ENCODE data around the gene PRKCA.

Gene PRKCA

DNA sequence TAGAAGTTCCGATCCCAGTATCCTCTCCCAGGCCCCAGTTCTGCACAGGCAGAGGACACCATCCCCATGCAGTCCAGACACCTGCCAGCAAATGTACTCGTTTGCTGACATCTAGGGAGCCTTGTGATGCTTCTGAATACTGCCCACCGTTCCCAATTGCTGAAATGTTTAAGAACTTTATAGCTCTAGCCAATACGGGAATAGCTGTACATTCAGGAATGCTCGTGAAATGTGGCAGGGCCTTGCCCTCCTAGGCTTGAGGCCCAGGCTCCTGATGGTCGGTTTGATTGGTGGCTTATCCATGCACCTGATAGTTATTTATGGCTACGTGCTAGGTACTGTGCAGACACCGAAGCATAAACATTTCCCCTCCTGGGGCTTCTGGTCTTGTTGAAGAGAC lies 255.5 kb downstream of the PRKCA start:
- no peak for FAIRE-seq

DNA sequence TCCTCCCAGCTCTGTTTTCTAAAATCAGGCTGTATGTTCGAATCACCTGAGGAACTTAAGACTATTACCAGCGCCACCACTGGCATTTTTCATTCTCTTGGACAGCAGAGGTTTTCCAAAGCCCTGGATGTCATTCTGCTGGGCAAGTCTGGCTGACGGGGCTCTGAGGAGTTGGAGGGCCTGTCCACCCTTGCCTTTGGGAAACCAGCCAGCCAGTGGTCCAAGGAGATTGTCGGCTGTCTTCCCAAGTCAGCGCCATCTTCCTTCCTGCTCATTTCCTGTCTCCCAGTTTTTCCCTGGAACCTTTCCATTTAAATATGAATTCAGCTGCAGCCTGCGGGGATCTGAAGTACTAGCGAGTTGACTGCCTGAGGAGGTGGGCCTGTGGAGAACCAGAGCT lies 258.3 kb downstream of the PRKCA start:
- no peak for FAIRE-seq

DNA sequence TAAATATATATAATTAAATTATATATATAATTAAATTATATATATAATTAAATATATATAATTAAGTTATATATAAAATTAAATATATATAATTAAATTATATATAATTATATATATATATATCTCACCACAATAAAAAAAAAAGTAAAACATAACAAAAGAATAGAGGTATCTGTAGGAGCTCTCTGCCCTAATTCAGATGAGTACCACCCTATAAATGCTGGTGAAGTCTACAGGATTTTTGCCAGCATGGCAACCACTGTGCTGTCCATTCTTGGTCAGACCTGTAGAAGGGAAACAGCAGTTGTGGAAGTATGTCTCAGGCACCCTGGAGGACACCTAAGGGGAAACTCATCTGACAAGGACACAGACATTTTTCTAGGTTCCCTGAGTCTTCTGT lies 259.7 kb downstream of the PRKCA start:
- FAIRE-seq: no peak

DNA sequence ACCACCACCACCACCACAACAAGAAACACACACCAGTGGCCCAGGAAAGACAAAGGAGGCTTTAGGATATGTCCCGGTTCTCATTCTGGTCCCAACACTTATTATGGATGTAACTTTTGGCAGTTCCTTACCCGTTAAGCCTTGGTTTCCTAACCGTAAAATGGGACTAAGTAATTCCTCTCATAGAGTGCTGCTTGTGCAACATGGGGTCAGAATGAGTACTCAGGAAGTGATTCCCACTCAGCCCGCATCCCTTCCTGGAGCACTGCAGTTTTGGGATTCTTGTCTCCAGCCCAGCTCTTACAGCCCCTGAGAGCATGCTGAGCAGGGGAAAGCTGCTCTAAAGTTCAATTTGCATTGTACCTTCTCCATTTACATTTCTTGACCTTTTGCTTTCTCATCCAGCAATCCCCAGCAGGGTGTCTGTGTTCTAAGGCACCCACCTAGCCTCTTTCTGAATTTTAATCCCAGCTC lies 262.6 kb downstream of the PRKCA start:
- FAIRE-seq: no peak

DNA sequence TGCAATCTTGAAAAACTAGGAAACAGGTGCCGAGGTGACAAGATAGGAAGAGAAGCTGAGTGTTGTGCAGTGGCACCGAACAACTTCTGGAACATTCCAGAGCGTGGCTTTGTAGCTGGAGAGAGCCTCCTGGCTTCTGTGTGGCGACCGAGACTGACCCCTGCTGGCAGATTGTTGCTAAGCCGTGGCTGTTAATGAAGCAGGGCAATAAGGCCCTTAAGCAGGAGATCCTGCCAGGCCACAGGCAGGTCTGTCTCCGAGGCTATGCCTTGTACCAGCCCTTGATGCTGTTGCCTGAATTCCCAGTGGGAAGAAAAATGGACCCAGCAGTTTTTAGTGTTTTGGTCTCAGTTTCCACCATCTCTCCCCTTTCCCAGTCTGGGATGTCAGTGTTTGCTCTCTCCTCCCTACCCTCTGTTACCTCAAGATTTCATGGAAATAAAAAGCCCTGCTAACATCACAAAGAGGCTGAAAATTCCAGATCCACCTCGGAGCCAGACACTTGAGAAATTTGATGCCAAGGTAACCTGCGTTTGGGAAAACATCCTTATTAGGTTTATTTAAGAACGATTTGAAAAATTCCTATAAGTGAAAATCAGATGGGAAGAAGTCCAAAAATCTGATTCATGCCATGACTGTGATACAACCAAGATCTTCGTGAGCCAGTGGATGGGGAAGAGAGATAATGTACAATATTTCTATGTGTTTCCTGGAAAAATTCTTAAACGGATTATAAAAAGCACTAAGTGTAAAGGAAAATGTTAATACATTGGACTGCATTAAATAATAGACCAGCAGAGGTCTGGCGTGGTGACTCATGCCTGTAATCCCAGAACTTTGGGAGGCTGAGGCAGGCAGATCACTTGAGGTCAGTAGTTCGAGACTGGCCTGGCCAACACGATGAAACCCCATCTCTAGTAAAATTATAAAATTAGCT lies 265.1 kb downstream of the PRKCA start:
- no peak for FAIRE-seq

DNA sequence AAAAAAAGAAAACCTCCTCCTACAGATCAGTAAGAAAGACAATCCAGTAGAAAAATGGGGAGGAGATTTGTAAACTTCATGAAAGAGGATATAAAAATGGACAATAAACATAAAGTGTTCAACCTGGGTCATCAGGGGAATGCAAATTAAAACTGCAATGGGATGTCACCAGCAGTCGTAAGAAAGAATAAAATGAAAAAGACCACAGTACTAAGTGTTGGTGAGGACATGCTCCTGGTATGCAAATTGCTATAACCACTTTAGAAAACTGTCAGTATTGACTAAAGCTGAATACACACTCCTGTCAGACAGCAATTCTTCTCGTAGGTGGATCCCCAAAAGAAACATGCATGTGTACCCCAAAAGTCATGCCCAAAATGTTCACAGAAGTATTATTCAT lies 267.2 kb downstream of the PRKCA start:
- FAIRE-seq: no peak

DNA sequence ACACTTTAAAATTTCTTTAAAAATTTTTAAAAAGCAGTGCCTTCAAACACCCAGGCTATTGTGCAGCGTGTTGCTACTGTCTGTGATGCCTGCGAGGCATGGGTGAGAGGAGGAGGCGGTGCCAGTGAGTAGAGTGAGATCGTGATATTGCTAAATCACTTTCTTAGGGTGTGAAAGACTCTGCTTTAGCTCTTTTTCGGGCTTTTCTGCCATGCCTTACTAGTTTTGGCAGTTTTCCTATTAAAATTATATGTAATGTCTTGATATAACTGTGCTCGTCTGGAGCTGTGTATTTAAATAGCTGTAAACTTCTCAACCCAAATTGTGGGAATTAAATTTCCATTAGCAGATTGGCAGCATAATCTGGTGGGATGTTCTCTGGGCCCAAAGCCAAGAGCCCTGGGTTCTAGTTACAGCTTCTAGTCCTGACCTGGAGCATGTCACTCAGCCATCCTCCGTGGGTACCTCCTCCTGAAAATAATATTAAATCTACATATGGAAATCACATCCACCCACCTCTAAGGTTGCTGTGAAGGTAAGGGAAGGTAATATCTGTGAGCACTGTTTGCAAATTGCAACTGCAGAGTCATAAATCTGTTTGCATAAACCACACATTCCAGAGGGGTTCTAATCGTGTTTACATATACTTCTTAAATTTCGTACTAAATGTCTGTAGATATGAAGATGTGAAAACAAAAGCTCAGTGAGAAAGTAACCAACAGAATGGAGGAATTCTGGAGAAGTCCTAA lies 268.2 kb downstream of the PRKCA start:
- FAIRE-seq: no peak

DNA sequence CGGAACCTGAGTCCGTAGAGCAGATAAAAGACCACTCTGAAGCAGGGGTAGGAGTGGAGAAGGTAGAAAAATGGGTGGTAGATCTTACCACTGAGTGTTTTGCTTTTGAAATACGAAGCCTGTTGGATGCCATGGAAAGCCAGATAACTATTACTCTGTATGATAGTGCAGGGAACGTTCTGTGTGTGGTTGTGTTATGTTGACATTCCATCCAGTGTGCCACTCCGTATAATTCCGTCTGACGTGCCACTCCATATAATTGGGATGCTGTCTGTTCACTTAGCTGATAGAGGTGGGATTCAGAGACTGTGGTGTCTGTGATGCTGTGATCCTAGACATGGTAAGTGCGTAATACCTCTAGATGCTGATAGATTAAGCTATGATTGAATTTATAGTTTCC lies 269.3 kb downstream of the PRKCA start:
- FAIRE-seq: no peak

DNA sequence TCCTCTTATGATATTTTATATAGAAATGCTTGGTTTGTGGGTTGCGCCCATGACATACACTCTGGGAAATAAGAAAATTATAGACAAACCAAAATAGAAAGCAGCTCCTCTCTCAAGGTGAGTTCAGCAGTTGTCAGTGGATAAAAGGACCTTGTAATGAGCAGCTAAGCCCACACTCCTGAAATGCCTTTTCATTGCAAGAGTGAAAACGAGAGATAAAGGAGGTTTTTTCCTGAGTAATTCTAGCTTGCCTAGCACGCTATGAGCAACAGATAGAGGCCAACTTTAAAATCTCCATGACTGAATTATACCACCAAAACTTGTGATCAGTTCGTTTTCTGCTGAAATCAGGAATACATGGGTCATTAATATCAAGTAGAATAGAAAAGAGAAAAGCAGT lies 270.7 kb downstream of the PRKCA start:
- no peak for FAIRE-seq

DNA sequence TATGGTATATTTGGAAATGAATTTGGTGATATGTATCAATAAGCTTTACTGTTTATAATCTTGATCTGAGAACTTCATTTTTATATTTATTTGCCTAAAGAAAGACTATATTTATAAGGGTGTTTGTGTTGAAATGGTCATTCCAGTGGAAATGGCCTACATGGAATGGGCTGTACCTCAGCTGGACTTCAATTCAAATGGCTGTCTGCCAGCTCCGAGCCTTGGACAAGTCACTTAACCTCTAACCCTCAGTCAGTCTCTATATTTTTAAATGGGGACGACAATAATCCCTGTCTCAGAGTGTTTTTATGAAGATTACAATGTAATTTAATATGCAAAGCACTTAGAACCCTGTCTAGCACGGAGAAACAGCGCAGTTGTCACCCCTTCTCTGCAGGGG lies 271.7 kb downstream of the PRKCA start:
- no peak for FAIRE-seq

DNA sequence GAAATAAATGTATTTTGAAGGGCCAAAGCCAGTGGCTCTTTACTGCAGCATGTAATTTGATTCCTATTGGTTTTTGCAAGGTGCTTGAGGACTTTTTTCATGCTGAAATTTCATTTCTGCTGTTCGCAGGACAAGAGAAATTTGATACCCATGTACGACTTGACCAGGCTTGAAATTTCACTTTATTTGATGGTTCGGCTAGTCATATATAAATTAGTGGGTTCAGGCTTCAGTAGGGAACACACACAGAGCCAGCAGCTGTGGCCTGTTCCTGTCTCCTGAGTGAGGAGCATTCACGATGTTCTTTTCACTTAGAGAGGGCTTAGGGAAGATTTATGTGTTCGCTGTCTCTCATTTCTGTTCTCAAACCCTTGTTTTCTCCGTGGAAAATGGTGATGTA lies 274.1 kb downstream of the PRKCA start:
- FAIRE-seq: no peak

DNA sequence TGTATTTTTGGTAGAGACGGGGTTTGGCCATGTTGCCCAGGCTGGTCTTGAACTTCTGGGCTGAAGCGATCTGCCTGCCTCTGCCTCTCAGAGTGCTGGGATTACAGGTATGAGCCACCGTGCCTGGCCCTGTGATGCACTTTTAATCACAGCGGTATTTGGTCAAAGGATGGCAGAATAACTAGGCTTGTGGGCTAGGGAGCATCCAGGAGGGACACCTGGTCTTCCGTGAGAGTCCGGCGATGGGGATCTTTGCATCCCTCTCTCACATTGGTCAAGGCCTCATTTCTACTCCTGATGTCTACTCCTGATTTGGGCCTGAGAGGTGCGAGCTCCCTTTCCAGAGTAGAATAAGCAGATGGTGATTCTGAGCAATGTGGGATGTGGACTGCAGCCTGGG lies 274.6 kb downstream of the PRKCA start:
- FAIRE-seq: no peak

DNA sequence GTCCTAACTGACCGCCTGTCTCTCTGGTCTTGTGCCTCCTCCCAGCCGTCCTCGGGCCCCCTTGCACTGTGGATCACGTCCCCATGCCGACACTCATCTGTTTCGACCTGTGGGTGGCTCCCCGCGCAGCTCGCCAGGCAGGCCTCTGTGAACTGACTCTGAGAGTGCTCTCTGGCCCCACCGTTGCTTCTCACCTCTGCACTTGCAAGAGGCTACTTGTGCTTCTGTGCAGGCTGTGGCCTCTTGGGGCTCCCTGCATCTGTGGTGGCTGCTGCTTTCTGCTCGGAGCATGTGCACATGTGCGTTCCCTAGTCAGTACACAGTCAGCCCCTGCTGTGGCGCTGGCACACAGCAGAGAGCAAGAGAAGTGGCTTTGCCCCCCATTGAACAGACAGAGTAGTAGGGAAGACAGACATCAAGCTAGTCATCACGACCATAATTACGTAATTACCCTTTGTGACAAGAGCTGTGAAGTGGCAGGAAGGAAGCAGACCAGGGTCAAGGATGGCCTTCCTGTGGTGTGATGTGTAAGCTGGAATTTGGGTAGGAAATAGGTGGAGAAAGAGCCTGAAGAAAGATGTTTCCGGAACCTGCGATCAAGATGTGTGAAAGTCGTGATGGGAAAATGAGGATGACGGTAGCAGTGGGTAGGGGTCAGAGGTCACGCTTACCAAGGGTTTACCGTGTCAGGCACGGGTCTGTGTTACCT lies 276.5 kb downstream of the PRKCA start:
- FAIRE-seq: no peak

DNA sequence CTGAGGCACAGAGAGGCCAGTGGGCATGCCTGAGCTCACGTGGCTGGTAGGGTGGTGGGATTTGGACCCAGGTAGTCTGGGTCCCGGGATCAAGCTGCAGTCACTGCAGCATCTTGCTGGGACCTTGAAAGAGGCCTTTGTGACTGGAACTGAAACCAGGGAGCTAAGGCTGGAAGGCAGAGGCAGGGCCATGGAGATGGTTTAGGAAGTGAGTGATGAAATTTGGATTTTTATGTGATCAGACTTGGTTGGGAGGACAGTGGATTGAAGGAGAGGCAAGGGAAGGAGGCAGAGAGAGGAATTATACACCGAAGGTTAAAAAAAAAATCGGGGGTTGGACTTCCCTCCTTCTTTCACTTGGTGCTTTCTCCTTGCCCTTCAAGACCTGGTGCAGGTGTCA lies 277.1 kb downstream of the PRKCA start:
- no peak for FAIRE-seq

DNA sequence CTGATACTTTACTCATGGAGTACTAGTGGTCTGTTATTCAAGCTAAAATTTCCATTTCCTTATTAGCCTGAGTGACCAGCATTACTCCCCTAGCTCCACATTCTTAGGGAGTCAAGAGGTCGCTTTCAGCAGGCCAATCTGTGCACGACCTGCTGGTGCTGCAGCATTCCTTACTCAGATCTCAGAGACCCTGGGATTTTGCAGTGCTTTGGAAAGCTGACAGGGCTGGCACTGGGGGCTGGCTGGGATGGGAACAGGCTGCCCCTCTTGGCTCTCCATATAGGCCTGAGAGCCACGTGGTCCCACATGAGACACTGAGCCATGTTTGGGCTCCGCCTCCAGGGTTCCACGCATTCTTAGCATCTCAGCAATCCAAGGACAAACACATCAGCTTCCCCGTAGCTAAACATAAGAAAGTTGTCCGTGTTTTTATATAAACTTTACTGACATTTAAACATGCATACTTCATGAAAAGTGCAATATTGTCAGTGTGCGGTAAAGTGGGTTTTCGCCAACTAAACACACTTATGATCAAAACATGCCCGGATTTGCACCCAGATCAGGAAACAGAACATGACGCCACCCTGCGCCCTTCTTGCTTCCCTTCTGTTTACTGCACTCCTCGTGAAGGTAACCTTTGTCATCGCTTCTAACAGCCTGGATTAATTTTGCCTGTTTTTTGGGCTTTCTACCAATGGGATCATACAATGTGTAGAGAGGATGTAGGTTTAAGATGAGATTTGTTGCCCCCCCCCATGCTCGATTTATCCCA lies 278.0 kb downstream of the PRKCA start:
- FAIRE-seq: no peak

DNA sequence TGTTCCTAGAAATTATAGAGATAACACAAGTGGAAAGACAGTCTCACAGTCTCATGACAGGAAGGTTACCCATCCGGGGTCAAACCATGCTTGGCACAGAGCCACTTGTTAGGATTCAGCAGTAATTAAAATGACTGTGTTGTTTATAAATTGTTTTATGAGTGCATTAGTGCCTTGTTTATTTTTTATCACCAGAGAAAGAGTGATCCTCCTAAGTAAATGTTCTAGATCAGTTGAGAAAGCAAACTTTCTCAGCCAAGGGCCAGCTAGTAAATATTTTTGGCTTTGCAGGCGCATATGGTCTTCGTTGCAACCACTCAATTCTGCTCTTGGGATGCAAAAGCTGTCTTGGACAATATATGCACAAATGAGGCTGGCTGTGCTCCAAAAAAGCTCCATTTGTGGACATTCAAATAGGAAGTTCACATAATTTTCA lies 278.6 kb downstream of the PRKCA start:
- FAIRE-seq: no peak

DNA sequence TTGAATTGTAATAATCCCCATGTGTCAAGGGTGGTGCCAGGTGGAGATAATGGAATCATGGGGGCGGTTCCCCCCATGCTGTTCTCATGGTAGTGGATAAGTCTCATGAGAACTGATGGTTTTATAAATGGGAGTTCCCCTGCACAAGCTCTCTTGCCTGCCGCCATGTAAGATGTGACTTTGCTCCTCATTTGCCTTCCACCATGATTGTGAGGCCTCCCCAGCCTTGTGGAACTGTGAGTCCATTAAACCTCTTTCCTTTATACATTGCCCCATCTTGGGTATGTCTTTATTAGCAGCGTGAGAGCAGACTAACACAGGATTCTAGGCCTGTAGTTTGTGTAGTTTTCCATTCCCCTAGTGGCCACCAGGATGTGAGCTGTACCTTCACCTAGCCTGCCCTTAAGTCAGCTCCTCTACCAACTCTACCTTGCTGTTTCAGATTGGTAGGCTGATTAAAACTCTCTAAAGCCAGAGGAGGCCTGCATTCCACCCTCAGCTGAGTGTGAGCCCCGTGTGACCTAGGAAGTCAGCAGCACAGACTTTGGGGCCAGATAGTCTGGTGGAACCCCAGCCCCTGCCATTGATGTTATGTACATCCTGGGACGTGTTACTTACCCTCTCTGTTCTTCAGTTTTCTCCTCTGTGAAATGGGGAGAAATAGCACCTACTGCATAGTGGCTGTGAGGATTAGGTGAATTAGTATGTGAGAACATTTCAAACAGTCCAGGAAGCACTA lies 280.1 kb downstream of the PRKCA start:
- no peak for FAIRE-seq

DNA sequence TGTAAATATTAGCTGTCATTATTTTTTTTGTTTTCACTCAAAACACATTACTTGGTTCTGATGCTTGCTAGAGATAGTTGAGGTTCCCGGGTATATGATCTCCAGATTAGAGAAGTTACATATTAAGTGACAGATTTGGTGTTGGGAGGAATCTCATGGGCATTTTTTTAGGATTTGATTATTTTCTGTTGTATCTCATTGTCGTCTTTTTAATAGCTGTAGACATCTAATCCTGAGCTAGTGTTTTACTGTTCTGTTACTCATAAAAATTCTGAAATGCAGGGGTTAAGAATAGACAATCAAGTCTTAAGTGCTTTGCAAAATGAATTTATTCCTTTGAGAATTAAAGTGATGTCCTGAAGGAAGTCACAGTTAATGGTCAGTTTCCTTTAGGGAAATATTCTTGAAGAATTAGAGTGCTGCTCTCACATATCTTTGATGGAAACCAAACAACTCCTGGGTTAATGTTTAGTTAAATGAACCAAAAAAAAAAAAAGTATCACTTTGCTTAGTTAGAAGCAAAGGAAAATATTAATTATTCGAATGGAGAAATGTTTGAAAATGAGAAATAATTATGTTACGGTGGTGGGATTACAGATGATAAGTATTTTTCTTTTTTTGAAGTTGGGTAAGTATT lies 280.8 kb downstream of the PRKCA start:
- FAIRE-seq: no peak

DNA sequence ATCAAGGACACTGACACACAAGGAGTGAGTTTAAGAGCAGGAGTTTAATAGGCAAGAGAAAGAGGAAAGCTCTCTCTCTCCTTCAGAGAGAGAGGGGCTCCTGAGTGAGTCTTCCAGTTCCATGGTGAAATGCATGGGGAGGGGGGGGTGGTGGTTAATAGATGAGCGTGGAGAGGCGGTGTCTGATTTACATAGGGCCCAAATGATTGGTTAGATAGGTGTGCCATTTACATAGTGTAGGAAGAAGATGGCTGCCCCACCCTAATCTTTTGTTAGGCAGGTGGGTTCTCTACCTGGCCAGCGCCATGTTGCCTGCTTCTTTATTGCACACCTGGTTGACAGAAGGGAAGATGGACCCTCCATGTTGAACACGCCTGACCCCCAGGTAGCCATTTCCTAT lies 282.5 kb downstream of the PRKCA start:
- no peak for FAIRE-seq

DNA sequence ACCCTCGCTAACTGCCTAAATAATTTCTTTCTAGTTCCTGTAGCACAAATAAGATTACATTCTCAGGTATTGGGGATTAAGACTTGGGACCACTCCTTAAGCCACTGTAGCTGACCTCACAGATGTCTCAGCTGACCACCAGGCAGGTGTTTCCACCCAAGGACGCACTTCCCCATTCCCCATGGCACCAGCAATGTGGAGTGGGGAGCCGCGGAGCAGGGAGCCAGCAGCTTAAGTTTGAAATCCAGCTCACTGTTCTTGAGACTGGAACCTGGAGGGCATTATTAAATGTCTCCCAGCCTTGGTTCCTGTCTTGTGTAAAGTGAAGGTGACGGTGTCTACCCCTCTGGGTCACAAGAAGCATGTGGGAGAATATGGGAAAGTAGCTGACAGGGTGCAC lies 283.1 kb downstream of the PRKCA start:
- no peak for FAIRE-seq

DNA sequence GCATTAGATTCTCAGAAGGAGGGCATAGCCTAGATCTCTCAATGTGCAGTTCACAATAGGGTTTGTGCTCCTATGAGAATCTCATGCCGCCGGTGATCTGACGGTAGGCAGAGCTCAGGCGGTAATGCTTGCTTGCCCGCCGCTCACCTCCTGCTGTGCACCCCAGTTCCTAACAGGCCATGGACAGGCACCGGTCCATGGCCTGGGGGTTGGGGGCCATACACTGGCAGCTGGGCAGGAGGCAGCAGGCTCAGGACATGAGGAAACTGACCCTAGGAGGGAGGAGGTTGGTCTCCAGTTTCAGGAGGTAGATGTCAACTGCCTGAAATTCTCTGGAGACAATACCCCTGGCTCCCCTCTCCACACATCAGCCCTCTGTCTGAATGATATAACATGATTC lies 287.5 kb downstream of the PRKCA start:
- no peak for FAIRE-seq
